Measurements from ENCODE around the gene RAB30. TPM values are rescaled to one million over a fixed set of nuclear protein-coding genes. Genes with fewer than 3 reads are reported as not detected.

The RAB30 gene
- total RNA-seq, 2 experiments from 2014 or later = 76.2 to 79.2 TPM

GRCh38 chr11:83006877-83007330, 64.8 kb downstream of the RAB30 start:
- TF ChIP-seq CTCF (IDR thresholded peaks at IDR 0.05) = no peak

GRCh38 chr11:83004746-83005556, 66.7 kb downstream of the RAB30 start:
- no peak for ATAC-seq (ENCODE audit: poor library complexity)
- Histone ChIP-seq H3K9me3 (ENCODE audit: control insufficient read depth in 1 of 2, insufficient read depth in 1 of 2, low read length in 2 of 2) (no peaks in the 10 kb centered on the region), H3K4me3 (ENCODE audit: low read length) (no peak overlapping the region), H3K4me1 (ENCODE audit: insufficient read depth, low read length) (peaks cover 17% of the 10 kb centered on the region), H3K27me3 (ENCODE audit: control insufficient read depth in 1 of 2, insufficient read depth in 2 of 2, low read length in 2 of 2) (no peaks in the 10 kb centered on the region), H3K36me3 (ENCODE audit: insufficient read depth, low read length) (no peaks in the 10 kb centered on the region), H3K27ac (ENCODE audit: low read depth in 1 of 2, low read length in 2 of 2) (no peak overlapping the region)
- ChIA-PET POLR2A (interaction anchor here (0.6 kb wide), 1 partner anchor 51 kb away, joined by 3 read pairs; no protein-coding TSS in a partner anchor), CTCF (no interaction called here)
- Mint-ChIP-seq H3K9me3 (no peaks in the 10 kb centered on the region), H3K27me3 (no peaks in the 10 kb centered on the region), H3K36me3 (ENCODE audit: low read depth) (no peaks in the 10 kb centered on the region), H3K4me3 (no peak overlapping the region), H3K27ac (no peak overlapping the region), H3K4me1 (ENCODE audit: low read depth) (peaks cover 52% of the 10 kb centered on the region)
- no peak for TF ChIP-seq CTCF (IDR thresholded peaks at IDR 0.05)
- intact Hi-C loops (cut with DNase I, micrococcal nuclease) = no loop called here
- no peak for DNase-seq

More at GRCh38 chr11:83006877-83007330, 64.8 kb downstream of the RAB30 start:
- Histone ChIP-seq H3K36me3 (ENCODE audit: insufficient read depth, low read length) (no peaks in the 10 kb centered on the region), H3K27me3 (ENCODE audit: control insufficient read depth in 1 of 2, insufficient read depth in 2 of 2, low read length in 2 of 2) (no peaks in the 10 kb centered on the region), H3K4me1 (ENCODE audit: insufficient read depth, low read length) (peaks cover 15% of the 10 kb centered on the region), H3K9me3 (ENCODE audit: control insufficient read depth in 1 of 2, insufficient read depth in 1 of 2, low read length in 2 of 2) (no peaks in the 10 kb centered on the region), H3K4me3 (ENCODE audit: low read length) (no peak overlapping the region), H3K27ac (ENCODE audit: low read depth in 1 of 2, low read length in 2 of 2) (no peak overlapping the region)
- Mint-ChIP-seq H3K36me3 (ENCODE audit: low read depth) (no peaks in the 10 kb centered on the region), H3K9me3 (no peaks in the 10 kb centered on the region), H3K27ac (no peak overlapping the region), H3K27me3 (no peaks in the 10 kb centered on the region), H3K4me1 (ENCODE audit: low read depth) (peaks cover 47% of the 10 kb centered on the region), H3K4me3 (no peak overlapping the region)
- intact Hi-C loops (cut with DNase I, micrococcal nuclease) = no loop called here
- CTCF ChIA-PET = no interaction called here
- POLR2A ChIA-PET = interaction anchor here (0.7 to 1.2 kb wide), 3 partner anchors 56 to 187 kb away, joined by 3 to 4 read pairs (median 3); partner anchors contain the start of genes ANKRD42 and PCF11
- DNase-seq = no peak
- ATAC-seq (ENCODE audit: poor library complexity) = no peak

- Mint-ChIP-seq H3K4me1 (ENCODE audit: low read depth) (peaks cover 41% of the 10 kb centered on the region), H3K27ac (peak overlapping the region; percentile 35), H3K27me3 (no peaks in the 10 kb centered on the region), H3K4me3 (peak overlapping the region; percentile 7), H3K9me3 (no peaks in the 10 kb centered on the region), H3K36me3 (ENCODE audit: low read depth) (peaks cover 7% of the 10 kb centered on the region)
- ATAC-seq (ENCODE audit: poor library complexity) = no peak
- H3K27me3 ChIP-seq (ENCODE audit: control insufficient read depth in 1 of 2, insufficient read depth in 2 of 2, low read length in 2 of 2) = no peaks in the 10 kb centered on the region
- ChIA-PET POLR2A (no interaction called here), CTCF (interaction anchor here (0.8 kb wide), 1 partner anchor 14 kb away, joined by 3 read pairs; no protein-coding TSS in a partner anchor)
- no peaks in the 10 kb centered on the region for H3K36me3 ChIP-seq (ENCODE audit: insufficient read depth, low read length)
- peaks cover 13% of the 10 kb centered on the region for H3K4me1 ChIP-seq (ENCODE audit: insufficient read depth, low read length)
- intact Hi-C loops (cut with DNase I, micrococcal nuclease) = no loop called here
- H3K4me3 ChIP-seq (ENCODE audit: low read length) = no peak overlapping the region
- no peak for DNase-seq
- H3K9me3 ChIP-seq (ENCODE audit: control insufficient read depth in 1 of 2, insufficient read depth in 1 of 2, low read length in 2 of 2) = no peaks in the 10 kb centered on the region
- no peak for TF ChIP-seq CTCF (IDR thresholded peaks at IDR 0.05)
- no peak overlapping the region for H3K27ac ChIP-seq (ENCODE audit: low read depth in 1 of 2, low read length in 2 of 2)
These were observed 69.2 kb downstream of the RAB30 start for GRCh38 chr11:83002522-83002921.
